HEK293 (cell line): ENCODE data around the gene PDE3A.

Source experiments
- CTCF ChIA-PET: fragments of 350-600 bp; formaldehyde crosslinking; extraction: SDS; loops from one replicate; lab custom pipeline; 2021; ENCODE audit warnings: antibody characterized with exemption; lab: Yijun Ruan, JAX
- POLR2A ChIA-PET: fragments of 300-600 bp; formaldehyde crosslinking; extraction: SDS; loops from one replicate; lab custom pipeline; 2020; ENCODE audit warnings: antibody characterized with exemption, inconsistent platforms; lab: Yijun Ruan, JAX
- H3K27ac ChIP-seq: fragments of 200-500 bp; sonication (Bioruptor generic); 2 replicates; pipeline ENCODE4 v1.5.1; 2014; ENCODE audit warnings: low read depth, low read length, control low read depth, inconsistent platforms; ENCODE audit errors: extremely low read depth
- H3K36me3 ChIP-seq, 2 experiments: fragments of 200-500 bp in 1 of 2; sonication (Bioruptor generic) in 1 of 2; 1 replicate in 1 of 2; 2 replicates in 1 of 2; pipeline ENCODE4 v1.5.1; 2014 to 2017; ENCODE audit warnings: inconsistent platforms in 2 of 2, low read length in 2 of 2; ENCODE audit not compliant: control insufficient read depth in 2 of 2, insufficient read depth in 1 of 2
- H3K4me1 ChIP-seq: fragments of 200-500 bp; sonication (Bioruptor generic); 2 replicates; pipeline ENCODE4 v1.5.1; 2014; ENCODE audit warnings: mild to moderate bottlenecking, low read length, inconsistent platforms; ENCODE audit not compliant: control insufficient read depth, insufficient read depth
- H3K4me3 ChIP-seq: 2 replicates; pipeline ENCODE4 v1.5.1; 2011; ENCODE audit warnings: low read depth, mild to moderate bottlenecking, control low read depth, low read length, moderate library complexity
- H3K9me3 ChIP-seq: fragments of 200-500 bp; sonication (Bioruptor generic); 2 replicates; pipeline ENCODE4 v1.5.1; 2014; ENCODE audit warnings: low read depth, low read length, inconsistent platforms; ENCODE audit not compliant: control insufficient read depth, insufficient read depth
- FEZF1 ChIP-seq: fragments of 450-650 bp; formaldehyde crosslinking; IDR thresholded peaks from 2 replicates; pipeline ENCODE4 v1.5.1; 2016; ENCODE audit warnings: missing biosample characterization, missing genetic modification characterization
- GLIS2 ChIP-seq: fragments of 450-650 bp; formaldehyde crosslinking; IDR thresholded peaks from 2 replicates; pipeline ENCODE4 v1.5.1; 2016; ENCODE audit warnings: missing biosample characterization, missing genetic modification characterization
- HOXD13 ChIP-seq: sonication (generic); formaldehyde crosslinking; IDR thresholded peaks from 2 replicates; pipeline ENCODE4 v1.8.0; 2022; ENCODE audit warnings: missing genetic modification reagents, borderline replicate concordance
- IKZF3 ChIP-seq: fragments of 450-650 bp; IDR thresholded peaks from 2 replicates; pipeline ENCODE4 v1.5.0; 2018; ENCODE audit warnings: missing biosample characterization, mild to moderate bottlenecking, missing genetic modification characterization, moderate library complexity
- KLF16 ChIP-seq: fragments of 450-650 bp; formaldehyde crosslinking; IDR thresholded peaks from 2 replicates; pipeline ENCODE4 v1.5.1; 2017; ENCODE audit warnings: missing biosample characterization, missing genetic modification characterization
- ZBTB1 ChIP-seq: fragments of 450-650 bp; formaldehyde crosslinking; IDR thresholded peaks from 2 replicates; pipeline ENCODE4 v1.5.1; 2016; ENCODE audit warnings: missing biosample characterization, missing genetic modification characterization
- ZBTB21 ChIP-seq: fragments of 450-650 bp; formaldehyde crosslinking; IDR thresholded peaks from 2 replicates; pipeline ENCODE4 v1.5.1; 2017; ENCODE audit warnings: missing biosample characterization, missing genetic modification characterization
- ZEB2 ChIP-seq: fragments of 450-650 bp; formaldehyde crosslinking; IDR thresholded peaks from 2 replicates; pipeline ENCODE4 v1.5.1; 2016; ENCODE audit warnings: missing biosample characterization, missing genetic modification characterization
- ZFHX2 ChIP-seq: fragments of 450-650 bp; formaldehyde crosslinking; conservative IDR thresholded peaks from 2 replicates; pipeline ENCODE4 v1.5.1; 2016; ENCODE audit warnings: missing biosample characterization, missing genetic modification characterization
- ZNF138 ChIP-seq: fragments of 450-650 bp; formaldehyde crosslinking; IDR thresholded peaks from 2 replicates; pipeline ENCODE4 v1.5.1; 2016; ENCODE audit warnings: missing biosample characterization, missing genetic modification characterization, borderline replicate concordance
- ZNF157 ChIP-seq: fragments of 450-650 bp; formaldehyde crosslinking; IDR thresholded peaks from 2 replicates; pipeline ENCODE4 v1.5.1; 2016; ENCODE audit warnings: missing biosample characterization, missing genetic modification characterization
- ZNF19 ChIP-seq: fragments of 450-650 bp; formaldehyde crosslinking; IDR thresholded peaks from 2 replicates; pipeline ENCODE4; 2016; ENCODE audit warnings: missing biosample characterization, missing genetic modification characterization, low read depth
- ZNF302 ChIP-seq: fragments of 450-650 bp; formaldehyde crosslinking; IDR thresholded peaks from 2 replicates; pipeline ENCODE4 v1.5.1; 2016; ENCODE audit warnings: missing biosample characterization, missing genetic modification characterization, low read depth
- ZNF335 ChIP-seq: fragments of 450-650 bp; formaldehyde crosslinking; conservative IDR thresholded peaks from 2 replicates; pipeline ENCODE4 v1.5.1; 2016; ENCODE audit warnings: missing biosample characterization, missing genetic modification characterization
- ZNF350 ChIP-seq: fragments of 450-650 bp; formaldehyde crosslinking; IDR thresholded peaks from 2 replicates; pipeline ENCODE4 v1.5.0; 2017; ENCODE audit warnings: missing biosample characterization, mild to moderate bottlenecking, missing genetic modification characterization
- ZNF391 ChIP-seq: fragments of 450-650 bp; formaldehyde crosslinking; IDR thresholded peaks from 2 replicates; pipeline ENCODE4 v1.5.1; 2016; ENCODE audit warnings: low read depth, missing biosample characterization, missing genetic modification characterization, borderline replicate concordance
- ZNF514 ChIP-seq: fragments of 450-650 bp; formaldehyde crosslinking; IDR thresholded peaks from 2 replicates; pipeline ENCODE4 v1.5.1; 2016; ENCODE audit warnings: missing biosample characterization, missing genetic modification characterization
- ZNF544 ChIP-seq: fragments of 450-650 bp; formaldehyde crosslinking; IDR thresholded peaks from 2 replicates; pipeline ENCODE4 v1.5.0; 2017; ENCODE audit warnings: missing biosample characterization, missing genetic modification characterization
- ZNF560 ChIP-seq: fragments of 450-650 bp; formaldehyde crosslinking; IDR thresholded peaks from 2 replicates; pipeline ENCODE4 v1.5.1; 2017; ENCODE audit warnings: missing biosample characterization, missing genetic modification characterization, borderline replicate concordance
- ZNF670 ChIP-seq: fragments of 450-650 bp; formaldehyde crosslinking; IDR thresholded peaks from 2 replicates; pipeline ENCODE4 v1.5.1; 2016; ENCODE audit warnings: missing biosample characterization, missing genetic modification characterization, low read depth
- ZNF701 ChIP-seq: fragments of 450-650 bp; formaldehyde crosslinking; IDR thresholded peaks from 2 replicates; pipeline ENCODE4 v1.5.1; 2016; ENCODE audit warnings: missing biosample characterization, missing genetic modification characterization
- ZNF747 ChIP-seq: fragments of 450-650 bp; formaldehyde crosslinking; IDR thresholded peaks from 2 replicates; pipeline ENCODE4 v1.5.1; 2016; ENCODE audit warnings: missing biosample characterization, missing genetic modification characterization
- ZNF792 ChIP-seq: fragments of 450-650 bp; formaldehyde crosslinking; IDR thresholded peaks from 2 replicates; pipeline ENCODE4 v1.5.1; 2016; ENCODE audit warnings: missing biosample characterization, missing genetic modification characterization
- ZNF837 ChIP-seq: fragments of 450-650 bp; formaldehyde crosslinking; IDR thresholded peaks from 2 replicates; pipeline ENCODE4 v1.5.1; 2016; ENCODE audit warnings: missing biosample characterization, missing genetic modification characterization
- TF ChIP-seq, protein P1 (sequence below): fragments of 450-650 bp; formaldehyde crosslinking; IDR thresholded peaks from 2 replicates; pipeline ENCODE4 v1.5.1; 2017; ENCODE audit warnings: missing biosample characterization, missing genetic modification characterization
- TF ChIP-seq, protein P2 (sequence below): fragments of 450-650 bp; formaldehyde crosslinking; conservative IDR thresholded peaks from 2 replicates; pipeline ENCODE4 v1.5.1; 2016; ENCODE audit warnings: low read depth, missing biosample characterization, missing genetic modification characterization
- TF ChIP-seq, protein P3 (sequence below): fragments of 450-650 bp; formaldehyde crosslinking; IDR thresholded peaks from 2 replicates; pipeline ENCODE4 v1.5.1; 2016; ENCODE audit warnings: missing biosample characterization, missing genetic modification characterization
- TF ChIP-seq, protein P4 (sequence below): fragments of 450-650 bp; formaldehyde crosslinking; IDR thresholded peaks from 2 replicates; pipeline ENCODE4 v1.5.1; 2017; ENCODE audit warnings: missing biosample characterization, missing genetic modification characterization
- TF ChIP-seq, protein P5 (sequence below): fragments of 450-650 bp; formaldehyde crosslinking; IDR thresholded peaks from 2 replicates; pipeline ENCODE4; 2016; ENCODE audit warnings: missing biosample characterization, missing genetic modification characterization

Gene PDE3A

DNA sequence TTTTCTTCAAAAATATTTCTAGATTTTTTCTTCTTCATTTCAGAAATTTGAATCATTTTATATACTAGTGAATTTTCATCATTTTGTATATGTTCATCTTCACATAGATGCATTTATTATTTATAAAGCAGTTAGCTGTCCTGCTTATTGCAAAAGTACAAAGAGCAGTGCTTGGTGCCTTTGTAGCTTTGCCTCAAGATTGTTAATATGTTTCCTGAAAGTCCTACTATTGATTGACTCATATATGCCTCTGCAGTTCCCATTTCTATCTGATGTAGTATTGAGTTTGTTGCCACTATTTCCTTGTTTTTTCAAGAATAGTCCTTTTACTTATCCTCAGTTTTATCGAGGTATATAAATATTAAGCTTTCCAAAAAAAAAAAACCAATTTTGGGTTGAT lies 89.7 kb downstream of the PDE3A start:
- TF ChIP-seq, protein P1, sequence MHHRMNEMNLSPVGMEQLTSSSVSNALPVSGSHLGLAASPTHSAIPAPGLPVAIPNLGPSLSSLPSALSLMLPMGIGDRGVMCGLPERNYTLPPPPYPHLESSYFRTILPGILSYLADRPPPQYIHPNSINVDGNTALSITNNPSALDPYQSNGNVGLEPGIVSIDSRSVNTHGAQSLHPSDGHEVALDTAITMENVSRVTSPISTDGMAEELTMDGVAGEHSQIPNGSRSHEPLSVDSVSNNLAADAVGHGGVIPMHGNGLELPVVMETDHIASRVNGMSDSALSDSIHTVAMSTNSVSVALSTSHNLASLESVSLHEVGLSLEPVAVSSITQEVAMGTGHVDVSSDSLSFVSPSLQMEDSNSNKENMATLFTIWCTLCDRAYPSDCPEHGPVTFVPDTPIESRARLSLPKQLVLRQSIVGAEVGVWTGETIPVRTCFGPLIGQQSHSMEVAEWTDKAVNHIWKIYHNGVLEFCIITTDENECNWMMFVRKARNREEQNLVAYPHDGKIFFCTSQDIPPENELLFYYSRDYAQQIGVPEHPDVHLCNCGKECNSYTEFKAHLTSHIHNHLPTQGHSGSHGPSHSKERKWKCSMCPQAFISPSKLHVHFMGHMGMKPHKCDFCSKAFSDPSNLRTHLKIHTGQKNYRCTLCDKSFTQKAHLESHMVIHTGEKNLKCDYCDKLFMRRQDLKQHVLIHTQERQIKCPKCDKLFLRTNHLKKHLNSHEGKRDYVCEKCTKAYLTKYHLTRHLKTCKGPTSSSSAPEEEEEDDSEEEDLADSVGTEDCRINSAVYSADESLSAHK (tag by site-specific recombination), result no peak
- TF ChIP-seq KLF16 (tag by site-specific recombination) (no peak), ZNF514 (tag by site-specific recombination) (no peak), ZNF837 (no peak), ZFHX2 (tag by site-specific recombination) (no peak), ZNF157 (no peak), ZNF391 (tag by site-specific recombination) (no peak), ZNF792 (tag by site-specific recombination) (no peak), ZNF701 (no peak), ZNF670 (tag by site-specific recombination) (no peak), ZBTB21 (no peak), ZEB2 (tag by site-specific recombination) (no peak)
- TF ChIP-seq, protein P2, sequence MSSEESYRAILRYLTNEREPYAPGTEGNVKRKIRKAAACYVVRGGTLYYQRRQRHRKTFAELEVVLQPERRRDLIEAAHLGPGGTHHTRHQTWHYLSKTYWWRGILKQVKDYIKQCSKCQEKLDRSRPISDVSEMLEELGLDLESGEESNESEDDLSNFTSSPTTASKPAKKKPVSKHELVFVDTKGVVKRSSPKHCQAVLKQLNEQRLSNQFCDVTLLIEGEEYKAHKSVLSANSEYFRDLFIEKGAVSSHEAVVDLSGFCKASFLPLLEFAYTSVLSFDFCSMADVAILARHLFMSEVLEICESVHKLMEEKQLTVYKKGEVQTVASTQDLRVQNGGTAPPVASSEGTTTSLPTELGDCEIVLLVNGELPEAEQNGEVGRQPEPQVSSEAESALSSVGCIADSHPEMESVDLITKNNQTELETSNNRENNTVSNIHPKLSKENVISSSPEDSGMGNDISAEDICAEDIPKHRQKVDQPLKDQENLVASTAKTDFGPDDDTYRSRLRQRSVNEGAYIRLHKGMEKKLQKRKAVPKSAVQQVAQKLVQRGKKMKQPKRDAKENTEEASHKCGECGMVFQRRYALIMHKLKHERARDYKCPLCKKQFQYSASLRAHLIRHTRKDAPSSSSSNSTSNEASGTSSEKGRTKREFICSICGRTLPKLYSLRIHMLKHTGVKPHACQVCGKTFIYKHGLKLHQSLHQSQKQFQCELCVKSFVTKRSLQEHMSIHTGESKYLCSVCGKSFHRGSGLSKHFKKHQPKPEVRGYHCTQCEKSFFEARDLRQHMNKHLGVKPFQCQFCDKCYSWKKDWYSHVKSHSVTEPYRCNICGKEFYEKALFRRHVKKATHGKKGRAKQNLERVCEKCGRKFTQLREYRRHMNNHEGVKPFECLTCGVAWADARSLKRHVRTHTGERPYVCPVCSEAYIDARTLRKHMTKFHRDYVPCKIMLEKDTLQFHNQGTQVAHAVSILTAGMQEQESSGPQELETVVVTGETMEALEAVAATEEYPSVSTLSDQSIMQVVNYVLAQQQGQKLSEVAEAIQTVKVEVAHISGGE (tag by site-specific recombination), result no peak
- TF ChIP-seq, protein P3, sequence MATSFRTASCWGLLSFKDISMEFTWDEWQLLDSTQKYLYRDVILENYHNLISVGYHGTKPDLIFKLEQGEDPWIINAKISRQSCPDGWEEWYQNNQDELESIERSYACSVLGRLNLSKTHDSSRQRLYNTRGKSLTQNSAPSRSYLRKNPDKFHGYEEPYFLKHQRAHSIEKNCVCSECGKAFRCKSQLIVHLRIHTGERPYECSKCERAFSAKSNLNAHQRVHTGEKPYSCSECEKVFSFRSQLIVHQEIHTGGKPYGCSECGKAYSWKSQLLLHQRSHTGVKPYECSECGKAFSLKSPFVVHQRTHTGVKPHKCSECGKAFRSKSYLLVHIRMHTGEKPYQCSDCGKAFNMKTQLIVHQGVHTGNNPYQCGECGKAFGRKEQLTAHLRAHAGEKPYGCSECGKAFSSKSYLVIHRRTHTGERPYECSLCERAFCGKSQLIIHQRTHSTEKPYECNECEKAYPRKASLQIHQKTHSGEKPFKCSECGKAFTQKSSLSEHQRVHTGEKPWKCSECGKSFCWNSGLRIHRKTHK (tag by site-specific recombination), result no peak
- no peaks in the 10 kb centered on the region for H3K9me3 ChIP-seq
- no peak overlapping the region for H3K27ac ChIP-seq
- no peaks in the 10 kb centered on the region for H3K4me1 ChIP-seq
- ChIA-PET POLR2A (no interaction called here), CTCF (no interaction called here)
- H3K36me3 ChIP-seq, result no peaks in the 10 kb centered on the region
- H3K4me3 ChIP-seq, result no peak overlapping the region

DNA sequence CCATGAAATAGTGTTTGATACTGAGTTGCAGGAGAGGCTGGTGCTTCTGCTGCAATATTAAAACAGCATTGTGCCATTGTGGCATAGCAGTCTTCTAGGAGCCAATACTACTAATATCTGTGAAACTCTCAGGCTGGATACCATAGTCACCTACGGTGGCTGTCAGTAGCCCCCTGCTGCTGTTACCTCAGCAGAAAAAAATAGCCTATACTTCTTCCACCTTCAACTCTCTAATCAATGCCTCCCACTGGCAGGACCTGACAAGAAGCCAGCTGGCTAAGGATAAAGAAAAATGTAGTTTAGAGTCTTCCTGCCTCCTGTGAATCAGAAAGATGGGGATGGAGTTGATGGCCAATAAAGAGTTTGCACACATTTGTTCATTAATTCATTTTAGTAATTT lies 91.6 kb downstream of the PDE3A start:
- CTCF ChIA-PET, result no interaction called here
- Histone ChIP-seq H3K4me1 (no peaks in the 10 kb centered on the region), H3K27ac (no peak overlapping the region), H3K36me3 (no peaks in the 10 kb centered on the region), H3K9me3 (no peaks in the 10 kb centered on the region), H3K4me3 (no peak overlapping the region)
- POLR2A ChIA-PET, result no interaction called here
- TF ChIP-seq IKZF3 (tag by site-specific recombination), result no peak
- TF ChIP-seq ZNF335, result no peak
- TF ChIP-seq GLIS2 (tag by site-specific recombination), result no peak
- TF ChIP-seq ZNF350 (tag by site-specific recombination), result no peak
- no peak for TF ChIP-seq ZNF560
- no peak for TF ChIP-seq FEZF1 (tag by site-specific recombination)
- TF ChIP-seq, protein P4, sequence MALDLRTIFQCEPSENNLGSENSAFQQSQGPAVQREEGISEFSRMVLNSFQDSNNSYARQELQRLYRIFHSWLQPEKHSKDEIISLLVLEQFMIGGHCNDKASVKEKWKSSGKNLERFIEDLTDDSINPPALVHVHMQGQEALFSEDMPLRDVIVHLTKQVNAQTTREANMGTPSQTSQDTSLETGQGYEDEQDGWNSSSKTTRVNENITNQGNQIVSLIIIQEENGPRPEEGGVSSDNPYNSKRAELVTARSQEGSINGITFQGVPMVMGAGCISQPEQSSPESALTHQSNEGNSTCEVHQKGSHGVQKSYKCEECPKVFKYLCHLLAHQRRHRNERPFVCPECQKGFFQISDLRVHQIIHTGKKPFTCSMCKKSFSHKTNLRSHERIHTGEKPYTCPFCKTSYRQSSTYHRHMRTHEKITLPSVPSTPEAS (tag by site-specific recombination), result no peak
- no peak for TF ChIP-seq ZNF19 (tag by site-specific recombination)
- TF ChIP-seq ZNF302, result no peak
- no peak for TF ChIP-seq ZBTB1
- TF ChIP-seq ZNF544, result no peak
- no peak for TF ChIP-seq ZNF138 (tag by site-specific recombination)
- no peak for TF ChIP-seq HOXD13 (CRISPR knock-in tag)
- TF ChIP-seq ZNF747 (tag by site-specific recombination), result no peak
- TF ChIP-seq, protein P5, sequence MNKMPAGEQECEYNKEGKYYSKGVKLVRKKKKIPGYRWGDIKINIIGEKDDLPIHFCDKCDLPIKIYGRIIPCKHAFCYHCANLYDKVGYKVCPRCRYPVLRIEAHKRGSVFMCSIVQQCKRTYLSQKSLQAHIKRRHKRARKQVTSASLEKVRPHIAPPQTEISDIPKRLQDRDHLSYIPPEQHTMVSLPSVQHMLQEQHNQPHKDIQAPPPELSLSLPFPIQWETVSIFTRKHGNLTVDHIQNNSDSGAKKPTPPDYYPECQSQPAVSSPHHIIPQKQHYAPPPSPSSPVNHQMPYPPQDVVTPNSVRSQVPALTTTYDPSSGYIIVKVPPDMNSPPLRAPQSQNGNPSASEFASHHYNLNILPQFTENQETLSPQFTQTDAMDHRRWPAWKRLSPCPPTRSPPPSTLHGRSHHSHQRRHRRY (tag by site-specific recombination), result no peak
